Hepatocyte (in vitro differentiated cells): Measurements from ENCODE around the gene PIGU.

Source experiments
- CTCF ChIP-seq: fragments of 200-600 bp; sonication (generic); IDR thresholded peaks from 2 replicates; pipeline ENCODE4 v1.5.1; 2016; ENCODE audit warnings: antibody characterized with exemption, mild to moderate bottlenecking; ENCODE audit not compliant: poor library complexity
- EZH2phosphoT487 ChIP-seq: fragments of 200-600 bp; sonication (generic); IDR thresholded peaks from one replicate; pipeline ENCODE4 v1.6.1; 2018; ENCODE audit warnings: antibody characterized with exemption, mild to moderate bottlenecking, low read depth, moderate library complexity; ENCODE audit not compliant: unreplicated experiment, severe bottlenecking

GRCh38 chr20:34703061-34703423 is 26.1 kb upstream of the PIGU start:
- no peak for TF ChIP-seq CTCF
- TF ChIP-seq EZH2phosphoT487: no peak
